ENCODE data around the gene FKBP7.

FKBP7 gene

GRCh38 chr2:178441426-178441825 lies 37.0 kb downstream of the FKBP7 start:
- TF ChIP-seq, protein P1, sequence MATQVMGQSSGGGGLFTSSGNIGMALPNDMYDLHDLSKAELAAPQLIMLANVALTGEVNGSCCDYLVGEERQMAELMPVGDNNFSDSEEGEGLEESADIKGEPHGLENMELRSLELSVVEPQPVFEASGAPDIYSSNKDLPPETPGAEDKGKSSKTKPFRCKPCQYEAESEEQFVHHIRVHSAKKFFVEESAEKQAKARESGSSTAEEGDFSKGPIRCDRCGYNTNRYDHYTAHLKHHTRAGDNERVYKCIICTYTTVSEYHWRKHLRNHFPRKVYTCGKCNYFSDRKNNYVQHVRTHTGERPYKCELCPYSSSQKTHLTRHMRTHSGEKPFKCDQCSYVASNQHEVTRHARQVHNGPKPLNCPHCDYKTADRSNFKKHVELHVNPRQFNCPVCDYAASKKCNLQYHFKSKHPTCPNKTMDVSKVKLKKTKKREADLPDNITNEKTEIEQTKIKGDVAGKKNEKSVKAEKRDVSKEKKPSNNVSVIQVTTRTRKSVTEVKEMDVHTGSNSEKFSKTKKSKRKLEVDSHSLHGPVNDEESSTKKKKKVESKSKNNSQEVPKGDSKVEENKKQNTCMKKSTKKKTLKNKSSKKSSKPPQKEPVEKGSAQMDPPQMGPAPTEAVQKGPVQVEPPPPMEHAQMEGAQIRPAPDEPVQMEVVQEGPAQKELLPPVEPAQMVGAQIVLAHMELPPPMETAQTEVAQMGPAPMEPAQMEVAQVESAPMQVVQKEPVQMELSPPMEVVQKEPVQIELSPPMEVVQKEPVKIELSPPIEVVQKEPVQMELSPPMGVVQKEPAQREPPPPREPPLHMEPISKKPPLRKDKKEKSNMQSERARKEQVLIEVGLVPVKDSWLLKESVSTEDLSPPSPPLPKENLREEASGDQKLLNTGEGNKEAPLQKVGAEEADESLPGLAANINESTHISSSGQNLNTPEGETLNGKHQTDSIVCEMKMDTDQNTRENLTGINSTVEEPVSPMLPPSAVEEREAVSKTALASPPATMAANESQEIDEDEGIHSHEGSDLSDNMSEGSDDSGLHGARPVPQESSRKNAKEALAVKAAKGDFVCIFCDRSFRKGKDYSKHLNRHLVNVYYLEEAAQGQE (IDR thresholded peaks at IDR 0.05; ENCODE audit: insufficient read depth in 1 of 2, low read depth in 2 of 2, low read length in 2 of 2): no peak
- no peak for TF ChIP-seq FOXP2 (optimal IDR thresholded peaks at IDR 0.05; ENCODE audit: borderline replicate concordance, extremely low read depth, extremely low read length, insufficient read depth)
- TF ChIP-seq POLR2AphosphoS5 (IDR thresholded peaks at IDR 0.05; ENCODE audit: low read depth, low read length): no peak
- no peak for TF ChIP-seq SIN3A (IDR thresholded peaks at IDR 0.05; ENCODE audit: borderline replicate concordance, insufficient read depth, low read length)
- no peak for TF ChIP-seq TAF1 (IDR thresholded peaks at IDR 0.05; ENCODE audit: borderline replicate concordance, insufficient read depth, low read length)

- no peak for TF ChIP-seq POLR2AphosphoS5 (IDR thresholded peaks at IDR 0.05; ENCODE audit: low read depth, low read length)
- TF ChIP-seq SIN3A (IDR thresholded peaks at IDR 0.05; ENCODE audit: borderline replicate concordance, insufficient read depth, low read length): no peak
- TF ChIP-seq TAF1 (IDR thresholded peaks at IDR 0.05; ENCODE audit: borderline replicate concordance, insufficient read depth, low read length): no peak
- TF ChIP-seq FOXP2 (optimal IDR thresholded peaks at IDR 0.05; ENCODE audit: borderline replicate concordance, extremely low read depth, extremely low read length, insufficient read depth): no peak
- TF ChIP-seq, protein P1 (IDR thresholded peaks at IDR 0.05; ENCODE audit: insufficient read depth in 1 of 2, low read depth in 2 of 2, low read length in 2 of 2): no peak
Measured at GRCh38 chr2:178436662-178437061, 41.7 kb downstream of the FKBP7 start.

DNA sequence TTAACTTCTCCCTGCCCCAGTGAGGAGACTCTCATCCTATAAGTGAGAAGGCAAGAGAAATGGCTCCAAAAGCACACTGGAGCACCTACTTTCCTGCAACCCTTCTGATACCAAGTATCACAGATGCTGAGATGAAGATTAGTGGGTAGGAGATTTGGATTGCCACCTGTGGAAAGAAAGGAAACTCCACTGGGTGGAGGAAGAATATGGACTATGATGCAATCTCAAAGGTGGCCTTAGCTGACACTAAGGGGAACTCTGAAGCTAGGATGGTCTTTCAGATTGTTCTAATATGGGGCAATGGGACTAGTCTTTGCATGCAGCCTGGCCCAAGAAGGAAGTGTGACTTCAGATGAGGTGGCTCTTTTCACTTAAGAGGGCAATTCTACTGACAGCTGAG lies 49.1 kb downstream of the FKBP7 start:
- TF ChIP-seq, protein P1 (IDR thresholded peaks at IDR 0.05; ENCODE audit: insufficient read depth in 1 of 2, low read depth in 2 of 2, low read length in 2 of 2): no peak
- TF ChIP-seq TAF1 (IDR thresholded peaks at IDR 0.05; ENCODE audit: borderline replicate concordance, insufficient read depth, low read length): no peak
- no peak for TF ChIP-seq FOXP2 (optimal IDR thresholded peaks at IDR 0.05; ENCODE audit: borderline replicate concordance, extremely low read depth, extremely low read length, insufficient read depth)
- no peak for TF ChIP-seq SIN3A (IDR thresholded peaks at IDR 0.05; ENCODE audit: borderline replicate concordance, insufficient read depth, low read length)
- no peak for TF ChIP-seq POLR2AphosphoS5 (IDR thresholded peaks at IDR 0.05; ENCODE audit: low read depth, low read length)

- TF ChIP-seq SIN3A (IDR thresholded peaks at IDR 0.05; ENCODE audit: borderline replicate concordance, insufficient read depth, low read length) (no peak), TAF1 (IDR thresholded peaks at IDR 0.05; ENCODE audit: borderline replicate concordance, insufficient read depth, low read length) (no peak), FOXP2 (optimal IDR thresholded peaks at IDR 0.05; ENCODE audit: borderline replicate concordance, extremely low read depth, extremely low read length, insufficient read depth) (no peak)
Measured at GRCh38 chr2:178428396-178428806, 50.0 kb downstream of the FKBP7 start.

- TF ChIP-seq SIN3A (IDR thresholded peaks at IDR 0.05; ENCODE audit: borderline replicate concordance, insufficient read depth, low read length) (no peak), TAF1 (IDR thresholded peaks at IDR 0.05; ENCODE audit: borderline replicate concordance, insufficient read depth, low read length) (no peak)
- TF ChIP-seq, protein P1 (IDR thresholded peaks at IDR 0.05; ENCODE audit: insufficient read depth in 1 of 2, low read depth in 2 of 2, low read length in 2 of 2): no peak
Measured at GRCh38 chr2:178427458-178427857, 50.9 kb downstream of the FKBP7 start.

All from PFSK-1 (cell line).